22Rv1 (cell line): ENCODE measurements around the gene SPCS1.
"Not testable (repeated sequence)": the region's sequence is repeated elsewhere in the genome, so short reads cannot be mapped to it uniquely, and the experiment has no call there.

ENCODE experiments used
- H3K27ac ChIP-seq: fragments of 450-650 bp; 2 replicates; pipeline ENCODE4 v1.5.1; 2017
- ZFX ChIP-seq: fragments of 450-650 bp; IDR thresholded peaks from 2 replicates; pipeline ENCODE4 v1.6.1; 2017; ENCODE audit warnings: antibody characterized with exemption, borderline replicate concordance
- TF ChIP-seq, protein P1 (sequence below): fragments of 450-650 bp; IDR thresholded peaks from 2 replicates; pipeline ENCODE4 v1.5.1; 2017; ENCODE audit warnings: mild to moderate bottlenecking

SPCS1 gene

GRCh38 chr3:52721002-52721729, 15.3 kb downstream of the SPCS1 start:
- H3K27ac ChIP-seq, result no peak overlapping the region

DNA sequence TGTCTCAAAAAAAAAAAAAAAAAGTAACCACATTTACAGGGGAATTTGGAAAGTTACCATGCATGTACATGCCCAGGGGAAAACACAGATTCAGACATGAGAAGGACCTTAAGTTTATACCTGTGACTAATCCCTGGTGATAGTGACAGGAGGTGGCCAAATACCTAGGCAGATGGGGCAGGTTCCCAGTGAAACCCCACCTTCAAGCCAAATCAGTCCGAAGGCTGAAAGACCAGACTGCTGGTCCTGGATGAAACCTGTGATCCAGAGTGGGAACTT, 15.8 kb downstream of the SPCS1 start:
- no peak overlapping the region for H3K27ac ChIP-seq
- TF ChIP-seq, protein P1, sequence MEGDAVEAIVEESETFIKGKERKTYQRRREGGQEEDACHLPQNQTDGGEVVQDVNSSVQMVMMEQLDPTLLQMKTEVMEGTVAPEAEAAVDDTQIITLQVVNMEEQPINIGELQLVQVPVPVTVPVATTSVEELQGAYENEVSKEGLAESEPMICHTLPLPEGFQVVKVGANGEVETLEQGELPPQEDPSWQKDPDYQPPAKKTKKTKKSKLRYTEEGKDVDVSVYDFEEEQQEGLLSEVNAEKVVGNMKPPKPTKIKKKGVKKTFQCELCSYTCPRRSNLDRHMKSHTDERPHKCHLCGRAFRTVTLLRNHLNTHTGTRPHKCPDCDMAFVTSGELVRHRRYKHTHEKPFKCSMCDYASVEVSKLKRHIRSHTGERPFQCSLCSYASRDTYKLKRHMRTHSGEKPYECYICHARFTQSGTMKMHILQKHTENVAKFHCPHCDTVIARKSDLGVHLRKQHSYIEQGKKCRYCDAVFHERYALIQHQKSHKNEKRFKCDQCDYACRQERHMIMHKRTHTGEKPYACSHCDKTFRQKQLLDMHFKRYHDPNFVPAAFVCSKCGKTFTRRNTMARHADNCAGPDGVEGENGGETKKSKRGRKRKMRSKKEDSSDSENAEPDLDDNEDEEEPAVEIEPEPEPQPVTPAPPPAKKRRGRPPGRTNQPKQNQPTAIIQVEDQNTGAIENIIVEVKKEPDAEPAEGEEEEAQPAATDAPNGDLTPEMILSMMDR, result no peak
- TF ChIP-seq ZFX, result no peak

More at GRCh38 chr3:52721002-52721729, 15.3 kb downstream of the SPCS1 start:
- TF ChIP-seq, protein P1, result no peak
- no peak for TF ChIP-seq ZFX

DNA sequence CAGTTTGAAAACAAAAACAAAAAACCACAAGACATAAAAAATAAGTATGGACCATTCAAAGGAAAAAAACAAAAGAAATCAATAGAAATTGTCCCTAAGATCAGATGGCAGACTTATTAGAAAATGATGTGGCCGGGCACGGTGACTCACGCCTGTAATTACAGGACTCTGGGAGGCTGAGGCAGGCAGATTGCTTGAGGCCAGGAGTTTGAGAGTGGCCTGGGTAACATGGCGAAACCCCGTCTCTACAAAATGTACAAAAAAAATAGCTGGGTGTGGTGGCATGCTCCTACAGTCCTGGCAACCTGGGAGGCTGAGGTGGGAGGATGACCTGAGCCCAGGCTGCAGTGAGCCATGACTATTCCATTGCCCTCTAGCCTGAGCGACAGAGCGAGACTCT, 16.6 kb downstream of the SPCS1 start:
- H3K27ac ChIP-seq, result no peak overlapping the region
- no peak for TF ChIP-seq ZFX
- TF ChIP-seq, protein P1, result no peak

DNA sequence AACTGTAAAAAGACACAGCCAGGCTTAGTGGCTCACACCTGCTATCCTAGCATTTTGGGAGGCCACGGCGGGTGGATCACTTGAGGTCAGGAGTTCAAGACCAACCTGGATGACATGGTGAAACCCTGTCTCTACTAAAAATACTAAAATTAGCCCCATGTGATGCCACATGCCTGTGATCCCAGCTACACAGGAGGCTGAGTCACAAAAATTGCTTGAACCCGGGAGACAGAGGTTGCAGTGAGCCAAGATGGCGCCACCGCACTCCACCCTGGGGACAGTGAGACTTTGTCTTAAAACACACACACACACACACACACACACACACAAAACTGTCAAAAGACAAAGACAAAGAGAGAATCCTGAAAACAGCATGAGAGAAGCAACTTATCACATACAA, 18.0 kb downstream of the SPCS1 start:
- no peak overlapping the region for H3K27ac ChIP-seq

GRCh38 chr3:52724511-52724910, 18.6 kb downstream of the SPCS1 start:
- TF ChIP-seq, protein P1, result no peak
- no peak overlapping the region for H3K27ac ChIP-seq

More for the DNA sequence above, 18.0 kb downstream of the SPCS1 start:
- no peak for TF ChIP-seq ZFX
- TF ChIP-seq, protein P1, result no peak

- not testable (repeated sequence) for H3K27ac ChIP-seq
These were observed 22.8 kb downstream of the SPCS1 start for GRCh38 chr3:52728753-52729152.

GRCh38 chr3:52730681-52731080, 24.8 kb downstream of the SPCS1 start:
- no peak overlapping the region for H3K27ac ChIP-seq

DNA sequence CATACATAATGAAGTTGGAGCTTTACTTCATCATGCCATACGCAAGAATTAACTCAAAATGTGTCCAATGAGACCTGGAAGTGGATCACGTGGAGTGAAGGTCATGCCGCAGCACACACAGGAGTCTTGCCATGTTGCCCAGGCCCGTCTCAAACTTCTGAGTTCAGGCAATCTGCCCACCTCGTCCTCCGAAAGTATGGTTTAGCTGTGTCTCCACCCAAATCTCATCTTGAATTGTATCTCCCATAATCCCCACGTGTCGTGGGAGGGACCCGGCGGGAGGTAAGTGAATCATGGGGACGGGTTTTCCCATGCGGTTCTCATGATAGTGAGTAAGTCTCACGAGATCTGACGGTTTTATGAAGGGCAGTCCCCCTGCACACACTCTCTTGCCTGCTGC, 25.7 kb downstream of the SPCS1 start:
- no peak overlapping the region for H3K27ac ChIP-seq
- TF ChIP-seq ZFX, result no peak
- TF ChIP-seq, protein P1, result no peak

More at GRCh38 chr3:52730681-52731080, 24.8 kb downstream of the SPCS1 start:
- TF ChIP-seq ZFX, result no peak
- TF ChIP-seq, protein P1, result no peak
